ENCODE measurements around the gene STX1A.

DNA sequence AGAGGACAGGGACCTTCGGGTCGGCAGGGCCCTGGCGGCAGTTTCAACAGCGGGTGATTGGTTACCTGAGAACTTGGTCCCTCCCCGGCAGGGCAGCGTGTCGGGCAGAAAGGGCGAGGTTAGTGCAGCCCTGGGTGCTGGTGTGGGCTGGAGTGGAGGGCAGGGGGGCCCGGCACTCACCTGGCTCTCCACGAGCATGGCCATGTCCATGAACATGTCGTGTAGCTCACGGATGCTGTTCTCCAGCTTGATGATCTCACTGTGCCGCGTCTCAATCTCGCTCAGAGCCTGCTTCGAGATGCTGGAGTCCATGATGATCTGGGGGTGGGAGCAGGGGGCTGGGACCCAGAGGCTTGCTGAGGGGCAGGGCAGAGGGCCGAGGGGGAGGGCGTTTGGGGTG is 16.8 kb downstream of the STX1A start:
- TF ChIP-seq MAFK (IDR thresholded peaks at IDR 0.05; ENCODE audit: partially characterized antibody): no peak
- no peak for TF ChIP-seq EP300 (IDR thresholded peaks at IDR 0.05)
- TF ChIP-seq, protein P1, sequence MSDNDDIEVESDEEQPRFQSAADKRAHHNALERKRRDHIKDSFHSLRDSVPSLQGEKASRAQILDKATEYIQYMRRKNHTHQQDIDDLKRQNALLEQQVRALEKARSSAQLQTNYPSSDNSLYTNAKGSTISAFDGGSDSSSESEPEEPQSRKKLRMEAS (IDR thresholded peaks at IDR 0.05): no peak
- TF ChIP-seq, protein P2, sequence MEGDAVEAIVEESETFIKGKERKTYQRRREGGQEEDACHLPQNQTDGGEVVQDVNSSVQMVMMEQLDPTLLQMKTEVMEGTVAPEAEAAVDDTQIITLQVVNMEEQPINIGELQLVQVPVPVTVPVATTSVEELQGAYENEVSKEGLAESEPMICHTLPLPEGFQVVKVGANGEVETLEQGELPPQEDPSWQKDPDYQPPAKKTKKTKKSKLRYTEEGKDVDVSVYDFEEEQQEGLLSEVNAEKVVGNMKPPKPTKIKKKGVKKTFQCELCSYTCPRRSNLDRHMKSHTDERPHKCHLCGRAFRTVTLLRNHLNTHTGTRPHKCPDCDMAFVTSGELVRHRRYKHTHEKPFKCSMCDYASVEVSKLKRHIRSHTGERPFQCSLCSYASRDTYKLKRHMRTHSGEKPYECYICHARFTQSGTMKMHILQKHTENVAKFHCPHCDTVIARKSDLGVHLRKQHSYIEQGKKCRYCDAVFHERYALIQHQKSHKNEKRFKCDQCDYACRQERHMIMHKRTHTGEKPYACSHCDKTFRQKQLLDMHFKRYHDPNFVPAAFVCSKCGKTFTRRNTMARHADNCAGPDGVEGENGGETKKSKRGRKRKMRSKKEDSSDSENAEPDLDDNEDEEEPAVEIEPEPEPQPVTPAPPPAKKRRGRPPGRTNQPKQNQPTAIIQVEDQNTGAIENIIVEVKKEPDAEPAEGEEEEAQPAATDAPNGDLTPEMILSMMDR (IDR thresholded peaks at IDR 0.05): no peak
- TF ChIP-seq POLR2A (IDR thresholded peaks at IDR 0.05; ENCODE audit: low read length): no peak
- TF ChIP-seq JUN (IDR thresholded peaks at IDR 0.05): no peak
- no peak for TF ChIP-seq POLR2AphosphoS2 (conservative IDR thresholded peaks at IDR 0.05; ENCODE audit: low read length)

Measured in A549 (cell line).